Eye (tissue), 1 donor: ENCODE results near the gene HOXA10.
A peak's percentile ranks its signal among the peaks of the same experiment; 100 is the strongest.

ENCODE experiments used
- DNase-seq: peaks from one replicate; pipeline ENCODE4 v3.0.0-alpha.2; 2015

Gene HOXA10

GRCh38 chr7:27203365-27203953 is 29.3 kb upstream of the HOXA10 start:
- DNase-seq: peak; percentile 22

GRCh38 chr7:27202862-27203134 is 28.7 kb upstream of the HOXA10 start:
- DNase-seq: no peak

GRCh38 chr7:27202018-27202861 is 28.1 kb upstream of the HOXA10 start:
- DNase-seq: peak; percentile 67

GRCh38 chr7:27201580-27202017 is 27.5 kb upstream of the HOXA10 start:
- peak; percentile 36 for DNase-seq

GRCh38 chr7:27200761-27201579 is 26.9 kb upstream of the HOXA10 start:
- peak; percentile 61 for DNase-seq

GRCh38 chr7:27199849-27200760 is 26.0 kb upstream of the HOXA10 start, which contains the start of gene HOXA13:
Gene HOXA13 (minus strand): TSS chr7:27200091. CDS start chr7:27200077, 14 bp downstream.
- DNase-seq: peak; percentile 62

DNA sequence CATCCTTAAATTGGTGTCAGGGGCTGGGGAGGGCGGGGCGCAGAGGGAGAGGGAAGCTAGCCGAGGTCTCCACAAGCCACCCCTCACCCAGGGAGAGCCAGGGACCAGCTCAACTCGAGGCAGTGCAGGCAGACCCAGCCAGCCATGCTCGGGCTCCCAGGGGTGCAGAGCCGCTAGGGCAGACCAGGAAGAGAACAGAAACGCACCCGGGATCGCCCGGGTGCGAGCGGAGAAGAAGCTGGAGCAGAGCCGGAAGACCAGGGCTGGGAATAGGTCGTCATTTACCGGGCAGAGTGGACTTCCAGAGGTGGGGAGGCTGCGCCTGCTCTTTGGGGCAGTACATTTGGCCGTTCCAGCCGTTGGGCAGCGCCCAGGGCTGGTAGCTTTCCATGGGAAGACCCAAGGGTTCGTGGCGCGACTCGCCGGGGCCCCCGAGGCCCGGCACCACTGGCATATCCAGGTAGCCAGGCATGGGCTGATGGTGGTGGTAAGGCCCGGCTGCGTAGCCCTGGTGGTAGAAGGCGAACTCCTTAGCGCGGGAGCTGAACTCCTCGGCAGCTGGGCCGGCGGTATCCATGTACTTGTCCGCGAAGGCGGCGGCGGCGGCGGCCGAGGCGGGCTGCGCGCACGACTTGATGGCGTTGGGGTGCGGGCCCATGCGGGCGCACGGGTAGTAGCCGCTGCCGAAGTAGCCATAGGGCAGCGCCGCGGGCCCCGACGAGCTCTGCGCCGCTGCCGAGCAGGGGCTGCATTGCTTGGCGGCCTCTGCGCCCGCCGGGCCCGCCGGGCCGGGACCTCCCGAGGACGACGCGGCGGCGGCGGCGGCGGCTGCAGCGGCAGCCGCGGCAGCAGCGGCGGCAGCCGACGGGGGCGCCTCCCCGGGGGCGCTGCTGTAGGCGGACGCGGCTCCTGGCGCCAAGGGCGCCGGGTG is 25.0 kb upstream of the HOXA10 start:
- peak; percentile 69 for DNase-seq

DNA sequence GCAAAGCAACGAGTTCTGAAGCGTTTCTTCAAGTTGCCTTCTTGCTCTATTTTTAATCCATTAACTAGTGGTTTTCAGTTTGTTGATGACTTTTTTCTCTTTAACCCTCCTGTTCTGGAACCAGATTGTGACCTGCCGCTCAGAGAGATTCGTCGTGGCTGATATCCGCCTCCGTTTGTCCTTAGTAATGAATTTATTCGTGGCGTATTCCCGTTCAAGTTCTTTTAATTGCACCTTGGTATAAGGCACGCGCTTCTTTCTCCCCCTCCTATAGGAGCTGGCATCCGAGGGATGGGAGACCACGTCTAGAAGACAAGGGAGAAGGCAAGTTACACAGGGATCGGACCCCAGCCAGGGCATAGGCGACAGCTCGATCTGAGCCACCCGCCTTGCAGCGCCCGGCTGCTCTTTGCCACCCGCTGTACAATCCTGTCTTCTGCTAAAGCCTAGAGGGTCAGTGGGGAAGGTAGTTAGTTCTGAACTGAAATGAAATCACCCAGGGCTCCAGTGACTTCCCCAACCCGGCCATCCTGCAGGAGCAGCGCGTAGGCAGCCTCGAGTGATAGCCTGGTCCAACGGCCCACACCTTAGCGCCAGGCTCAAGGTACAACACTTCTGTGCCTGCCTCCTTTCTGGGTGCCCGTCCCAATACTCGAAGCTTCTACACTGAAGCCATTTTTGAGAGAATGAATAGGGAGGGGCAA is 24.2 kb upstream of the HOXA10 start:
- DNase-seq: no peak

- DNase-seq: no peak
These were observed 23.3 kb upstream of the HOXA10 start for GRCh38 chr7:27197137-27198042.

- DNase-seq: peak; percentile 94
These were observed 22.2 kb upstream of the HOXA10 start for GRCh38 chr7:27196287-27196767.

DNA sequence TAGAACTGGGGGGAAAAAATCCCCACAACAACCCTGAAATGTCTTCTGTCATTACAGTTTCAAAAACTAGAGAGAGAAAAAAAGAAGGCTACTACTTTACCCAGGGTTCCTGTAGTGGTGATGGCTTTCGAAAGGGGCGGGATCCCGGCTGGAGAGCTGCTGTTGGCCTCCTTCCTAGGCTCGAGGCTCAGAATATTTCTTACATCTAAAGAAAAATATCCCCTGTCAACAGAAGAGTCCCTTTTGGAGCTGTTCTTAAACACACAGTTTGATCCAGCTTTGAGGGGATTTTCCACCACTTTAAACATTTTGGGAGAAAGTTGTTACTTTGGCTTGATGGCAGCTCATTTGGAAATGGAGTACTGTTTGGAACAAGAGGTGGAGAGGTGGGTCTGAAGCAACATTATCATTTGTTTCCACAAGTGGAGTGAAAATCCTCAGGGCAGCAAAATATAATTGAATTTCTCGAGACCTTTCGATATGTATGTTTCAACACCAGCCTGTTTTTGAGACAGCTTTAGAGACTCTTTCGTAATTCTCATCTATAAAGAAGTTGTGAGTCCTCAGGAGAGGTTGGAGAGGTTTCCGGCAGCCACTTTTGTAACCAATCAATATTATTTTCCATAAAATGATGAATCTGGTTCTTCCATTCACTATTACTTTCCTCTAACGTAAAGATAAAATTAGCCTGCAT is 20.7 kb upstream of the HOXA10 start:
- DNase-seq: no peak

DNA sequence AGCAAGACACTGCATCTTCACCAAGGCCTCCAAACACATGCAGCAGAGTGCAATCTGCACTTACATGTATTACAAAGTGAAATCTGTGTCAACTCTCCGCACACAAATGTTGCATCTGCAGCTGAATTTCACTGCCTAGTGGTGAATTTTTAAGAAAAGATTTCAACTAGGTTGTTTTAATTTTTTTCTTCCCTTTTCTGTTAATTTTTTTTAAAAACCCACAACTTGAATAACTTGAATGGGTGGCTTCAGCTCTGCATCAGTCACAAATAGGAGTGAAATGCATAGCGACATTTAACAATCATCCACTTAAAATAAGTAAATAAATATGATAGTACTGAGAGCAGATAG is 19.9 kb upstream of the HOXA10 start:
- no peak for DNase-seq

- DNase-seq: no peak
These were observed 19.3 kb upstream of the HOXA10 start for GRCh38 chr7:27193335-27194001.

GRCh38 chr7:27192546-27193334 is 18.6 kb upstream of the HOXA10 start:
- no peak for DNase-seq

- DNase-seq: no peak
These were observed 17.9 kb upstream of the HOXA10 start for GRCh38 chr7:27191833-27192545.

DNA sequence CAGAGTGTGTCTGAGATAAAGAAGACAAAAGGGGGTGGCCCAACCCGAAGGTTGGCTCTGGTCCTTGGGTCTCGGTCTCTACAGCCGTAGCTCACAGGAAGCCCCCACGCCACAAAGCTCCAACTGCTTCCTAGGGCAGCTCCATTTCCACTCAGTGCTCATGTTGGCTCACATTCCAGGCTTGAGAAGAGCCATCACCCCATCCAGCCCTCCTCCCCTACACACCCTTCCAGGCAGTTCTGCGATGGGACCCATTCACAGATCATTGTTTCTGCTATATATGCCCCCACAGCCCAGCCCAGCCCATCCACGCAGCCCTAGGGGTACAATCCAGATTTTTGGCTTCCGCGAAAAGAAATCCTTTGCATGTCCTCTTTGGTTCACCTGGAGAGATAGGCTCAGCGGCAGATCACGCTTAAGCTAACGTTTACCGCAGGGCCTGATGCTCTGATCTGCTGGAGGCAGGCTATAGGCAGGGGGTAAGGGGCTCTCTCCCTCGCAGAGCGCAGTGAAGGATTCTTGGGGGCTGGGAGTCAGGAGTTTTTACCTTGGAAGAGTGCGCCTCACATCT is 17.1 kb upstream of the HOXA10 start:
- no peak for DNase-seq
